K562 (cell line): ENCODE measurements around the gene TMEM200B. TPM values are rescaled to one million over a fixed set of nuclear protein-coding genes. Genes with fewer than 3 reads are reported as not detected.
A peak's percentile ranks its signal among the peaks of the same experiment; 100 is the strongest.

Experiments used
- AFF4 ChIP-seq: sonication (generic); formaldehyde crosslinking; IDR thresholded peaks from 2 replicates; pipeline ENCODE4 v1.8.0; 2023; ENCODE audit warnings: mild to moderate bottlenecking, missing genetic modification reagents
- ATF6 ChIP-seq: sonication (generic); formaldehyde crosslinking; IDR thresholded peaks from 2 replicates; pipeline ENCODE4 v1.4.0; 2020; ENCODE audit warnings: mild to moderate bottlenecking, missing genetic modification reagents
- BRD4 ChIP-seq: fragments of 200-600 bp; sonication (generic); IDR thresholded peaks from 2 replicates; pipeline ENCODE4 v1.6.1; 2017; ENCODE audit warnings: inconsistent platforms
- CSDE1 ChIP-seq, 2 experiments: fragments of 450-650 bp; IDR thresholded peaks; 2 replicates each; pipeline ENCODE4 v1.6.1; 2016; ENCODE audit warnings: mild to moderate bottlenecking in 1 of 2
- DEAF1 ChIP-seq: fragments of 450-650 bp; formaldehyde crosslinking; IDR thresholded peaks from 2 replicates; pipeline ENCODE4 v1.4.0; 2020; ENCODE audit warnings: mild to moderate bottlenecking, moderate library complexity
- EGR1 ChIP-seq: fragments of 450-650 bp; conservative IDR thresholded peaks from 2 replicates; pipeline ENCODE4 v1.6.1; 2017; ENCODE audit warnings: mild to moderate bottlenecking
- KDM1A ChIP-seq, 2 experiments: fragments of 450-650 bp; IDR thresholded peaks; 2 replicates each; pipeline ENCODE4 v1.6.1; 2016; ENCODE audit warnings: mild to moderate bottlenecking in 2 of 2
- MEIS2 ChIP-seq: fragments of 450-650 bp; IDR thresholded peaks from 2 replicates; pipeline ENCODE4 v1.6.1; 2014; ENCODE audit warnings: mild to moderate bottlenecking; ENCODE audit not compliant: partially characterized antibody
- MTA2 ChIP-seq: fragments of 450-650 bp; IDR thresholded peaks from 2 replicates; pipeline ENCODE4 v1.6.1; 2016; ENCODE audit warnings: low read depth
- MTF1 ChIP-seq: fragments of 250-450 bp; sonication (Bioruptor Pico); IDR thresholded peaks from 2 replicates; pipeline ENCODE4 v1.9.0; 2021; ENCODE audit warnings: moderate library complexity, mild to moderate bottlenecking, inconsistent platforms, borderline replicate concordance
- NFE2 ChIP-seq: IDR thresholded peaks from 2 replicates; pipeline ENCODE4 v1.6.1; 2014; ENCODE audit warnings: antibody characterized with exemption, low read depth
- PHB ChIP-seq: fragments of 250-450 bp; sonication (Bioruptor Pico); IDR thresholded peaks from 2 replicates; pipeline ENCODE4 v1.5.0; 2021
- PRDM10 ChIP-seq: fragments of 450-650 bp; IDR thresholded peaks from 2 replicates; pipeline ENCODE4 v1.6.1; 2018; ENCODE audit not compliant: partially characterized antibody
- TCF7 ChIP-seq: sonication (generic); IDR thresholded peaks from 2 replicates; pipeline ENCODE4 v1.6.1; 2016; ENCODE audit warnings: antibody characterized with exemption, borderline replicate concordance
- ZFP36 ChIP-seq: fragments of 150-350 bp; IDR thresholded peaks from 2 replicates; pipeline ENCODE4 v1.6.1; 2018; ENCODE audit warnings: low read length, low read depth; ENCODE audit not compliant: partially characterized antibody
- ZZZ3 ChIP-seq: fragments of 450-650 bp; IDR thresholded peaks from 2 replicates; pipeline ENCODE4 v1.6.1; 2016; ENCODE audit warnings: antibody characterized with exemption, mild to moderate bottlenecking, moderate library complexity
- polyA plus RNA-seq, 8 experiments: library from polyadenylated mRNA; depleted of rRNA in 4 of 8; stranded (reverse) in 5 of 8; unstranded in 3 of 8; fragments of >200 nt; fragmentation: Nextera tagmentation in 2 of 8; fragmentation: Illumina TruSeq in 1 of 8; extraction: Ambion mirVana in 2 of 8; extraction: Trizol in 1 of 8; gene quantifications; 2 replicates each; pipeline versions ENCODE4 v1.2.1 to v1.2.3, GENCODE V29; 2011 to 2014; ENCODE audit warnings: inconsistent platforms in 1 of 8, missing spikeins in 1 of 8
- total RNA-seq, 7 experiments: library from RNA; depleted of rRNA in 6 of 7; stranded (reverse); fragments of >200 nt in 6 of 7; fragmentation: Illumina TruSeq in 2 of 7; extraction: Trizol in 2 of 7; gene quantifications; 2 replicates each; pipeline versions ENCODE4 v1.2.1 to v1.2.3, GENCODE V29; 2011 to 2021; ENCODE audit warnings: low replicate concordance in 1 of 7

The TMEM200B gene
- total and polyA plus RNA-seq, 9 of the 15 experiments (the other 6 are each of a cell fraction or from before 2014, with no cell fraction given), result 0.04 to 0.35 (median 0.10) TPM; not detected in 1

GRCh38 chr1:29156543-29157268, 33.0 kb upstream of the TMEM200B start (continued):
- TF ChIP-seq PRDM10 (peak; percentile 24), KDM1A (IDR thresholded peaks at IDR 0.05) (peak; percentile 96), ZFP36 (peak; percentile 75), ZZZ3 (0 out of 2 replicates have a peak, but pooled peaks have one; percentile 33), EGR1 (0 out of 2 replicates have a peak, but pooled peaks have one; percentile 14), CSDE1 (IDR thresholded peaks at IDR 0.05) (peak in 1 of 2 experiments; percentile 51; a peak in 1 of 4 replicates), MEIS2 (peak; percentile 99), NFE2 (peak; percentile 82), TCF7 (peak; percentile 98), MTF1 (peak; percentile 65; the same call in 1 of the 2 replicates), BRD4 (peak; percentile 62; the same call in 1 of the 2 replicates), PHB (no peak), AFF4 (peak; percentile 78), MTA2 (peak; percentile 90), DEAF1 (0 out of 2 replicates have a peak, but pooled peaks have one; percentile 5), ATF6 (CRISPR knock-in tag) (0 out of 2 replicates have a peak, but pooled peaks have one; percentile 27)
